Measurements from ENCODE around the gene NTM.

Gene NTM

GRCh38 chr11:132256528-132257279 lies 886.3 kb downstream of the NTM start:
- DNase-seq: no peak

GRCh38 chr11:132257871-132258270 lies 887.5 kb downstream of the NTM start:
- no peak for DNase-seq

DNA sequence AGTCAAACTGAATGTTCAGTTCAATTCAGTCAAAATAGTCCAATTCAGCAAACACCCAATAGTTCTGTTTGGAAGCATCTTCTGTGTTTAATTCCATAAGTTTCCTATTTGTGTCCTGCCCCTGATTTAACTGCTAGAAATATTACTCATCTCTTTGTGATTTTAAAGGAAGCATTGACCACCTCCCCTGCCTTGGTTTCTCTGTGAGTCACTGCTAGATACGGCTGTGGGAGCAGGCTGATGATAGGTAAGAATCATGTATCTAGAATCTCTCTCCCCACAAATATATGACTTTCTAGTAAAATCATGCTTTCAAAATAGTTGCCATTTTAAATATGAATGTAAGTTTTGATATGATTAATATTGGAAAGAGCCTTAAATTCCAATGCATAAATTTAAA lies 888.5 kb downstream of the NTM start:
- no peak for DNase-seq

DNA sequence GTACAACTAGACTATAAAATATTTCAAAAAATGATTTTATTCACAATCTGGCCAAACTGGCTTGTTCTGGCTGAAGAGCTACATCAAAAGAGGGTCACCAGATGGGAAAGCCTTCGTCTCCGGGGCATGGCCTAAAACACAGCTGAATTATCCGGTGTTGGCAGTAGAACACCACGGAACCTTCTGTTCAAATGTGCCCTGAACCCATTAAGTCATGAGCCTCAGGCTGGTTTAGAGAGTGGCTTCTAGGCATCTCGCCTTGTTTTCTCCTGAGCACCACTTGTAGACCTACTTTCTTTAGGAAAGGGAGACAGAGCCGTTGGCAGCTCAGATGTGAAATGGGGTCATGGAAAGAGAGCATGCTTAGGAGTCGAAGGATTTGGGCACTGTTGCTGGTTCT lies 890.2 kb downstream of the NTM start:
- DNase-seq: no peak

DNA sequence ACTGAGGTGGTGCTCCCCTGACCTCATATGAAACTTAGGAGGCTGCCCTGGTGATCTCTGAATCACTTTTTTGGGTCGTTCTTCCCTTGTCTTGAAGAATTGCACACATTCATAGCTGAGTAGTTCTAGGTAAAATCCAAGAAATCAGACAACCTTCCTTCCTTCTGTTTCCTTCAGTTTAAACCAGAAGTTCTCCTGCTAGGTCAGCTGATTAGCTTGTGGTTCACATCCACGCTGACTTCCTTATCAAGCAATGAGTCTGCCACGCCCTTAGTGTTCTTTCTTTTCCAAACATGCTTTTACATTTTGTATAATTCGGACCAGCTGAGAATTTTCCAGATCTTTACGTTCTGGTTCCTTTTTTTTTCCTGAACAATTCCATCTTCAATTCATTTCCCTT lies 892.8 kb downstream of the NTM start:
- no peak for DNase-seq

DNA sequence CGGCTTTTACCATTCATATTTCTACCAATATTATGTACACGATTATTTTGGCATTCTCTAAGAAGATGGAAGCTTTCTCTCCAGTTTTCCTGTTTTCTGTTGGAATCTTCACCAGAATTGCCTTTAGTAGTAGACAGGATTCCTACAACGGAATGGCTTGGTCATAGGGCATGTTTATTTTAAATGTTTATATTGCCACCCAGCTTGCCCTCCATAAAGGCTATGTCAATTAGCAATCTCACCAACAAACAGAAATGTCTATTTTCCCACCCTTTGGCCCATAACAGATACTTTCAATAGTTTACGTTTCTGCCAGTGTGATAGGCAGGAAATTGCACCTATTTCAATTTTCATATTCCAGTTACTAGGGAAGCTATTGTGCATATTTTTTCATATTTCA lies 893.5 kb downstream of the NTM start:
- no peak for DNase-seq

GRCh38 chr11:132264616-132265015 lies 894.2 kb downstream of the NTM start:
- DNase-seq: no peak

GRCh38 chr11:132278801-132279574 lies 908.6 kb downstream of the NTM start:
- DNase-seq: no peak

DNA sequence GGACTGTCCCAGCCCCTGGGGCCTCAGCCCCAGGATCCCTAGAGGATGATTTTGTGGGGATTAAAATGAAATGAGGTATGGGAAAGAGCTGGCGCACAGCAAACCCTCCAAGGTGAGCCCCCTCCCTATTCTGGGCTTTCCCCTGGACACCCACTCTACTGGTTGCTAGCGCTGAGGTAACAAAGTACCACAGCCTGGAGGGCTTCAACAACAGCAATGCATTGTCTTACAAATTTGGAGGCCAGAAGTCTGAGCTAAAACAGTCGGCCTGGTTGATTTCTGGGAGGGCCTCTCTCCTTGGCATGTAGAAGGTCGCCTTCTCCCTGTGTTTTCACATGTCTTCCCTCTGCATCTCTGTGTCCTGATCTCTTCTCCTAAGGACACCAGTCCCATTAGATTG lies 913.6 kb downstream of the NTM start:
- DNase-seq: no peak

GRCh38 chr11:132284611-132285010 lies 914.2 kb downstream of the NTM start:
- no peak for DNase-seq

DNA sequence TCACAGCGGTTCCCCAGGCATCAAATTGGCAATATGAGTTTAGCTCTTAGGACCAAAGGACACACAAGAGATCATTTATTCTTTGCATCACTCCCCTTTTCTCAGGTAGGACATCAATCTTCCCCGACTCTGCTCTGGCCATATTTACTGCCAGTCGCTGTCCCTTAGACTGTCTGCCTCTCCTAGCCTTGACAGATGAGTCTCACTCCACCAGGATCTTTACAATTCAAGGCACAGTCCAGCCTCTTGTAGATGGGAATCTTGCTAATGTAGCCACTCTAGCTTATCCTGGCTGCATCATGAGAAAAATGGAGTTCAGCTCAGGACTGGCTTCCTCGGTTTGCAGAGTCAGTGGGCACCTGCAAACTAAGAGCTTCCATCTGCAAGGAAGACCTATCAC lies 915.2 kb downstream of the NTM start:
- DNase-seq: no peak

DNA sequence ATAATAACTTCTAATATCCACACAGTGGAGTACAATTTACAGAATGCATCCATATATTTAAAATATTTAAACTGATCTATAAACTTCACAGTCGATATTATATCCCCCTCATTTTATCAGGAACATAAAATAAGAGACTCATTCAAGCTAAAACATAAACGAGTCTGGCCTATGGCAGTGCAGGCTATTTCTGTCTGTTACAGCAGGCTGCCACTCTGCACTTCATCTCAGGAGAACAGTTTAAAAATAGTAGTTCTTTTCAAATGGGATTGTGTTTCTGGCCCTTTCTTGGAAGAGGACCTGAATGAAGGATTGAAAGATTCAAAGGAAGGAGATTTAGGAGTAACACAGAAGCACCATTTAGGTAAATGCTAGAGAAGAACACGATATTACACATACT lies 915.7 kb downstream of the NTM start:
- DNase-seq: no peak

DNA sequence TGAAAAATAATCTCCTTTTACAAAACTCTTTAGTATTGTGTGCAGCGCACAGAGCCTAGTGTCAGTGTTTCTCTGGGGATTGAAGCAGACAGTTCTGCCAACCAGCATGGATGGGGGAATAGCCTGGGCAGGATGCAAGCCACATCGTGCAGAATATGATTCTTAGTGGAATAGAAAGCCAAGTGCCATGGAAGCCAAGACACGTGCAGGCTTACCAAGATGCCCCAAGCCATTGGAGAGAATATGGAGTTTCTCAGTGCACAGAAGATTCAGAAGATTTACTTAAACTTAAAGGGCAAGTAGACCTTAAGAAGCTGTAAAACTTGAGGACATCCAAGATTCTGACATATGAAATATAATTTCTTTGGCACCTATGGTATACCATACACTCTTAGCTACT lies 917.6 kb downstream of the NTM start:
- DNase-seq: no peak

- no peak for DNase-seq
Measured at GRCh38 chr11:132289590-132290256, 919.3 kb downstream of the NTM start.

DNA sequence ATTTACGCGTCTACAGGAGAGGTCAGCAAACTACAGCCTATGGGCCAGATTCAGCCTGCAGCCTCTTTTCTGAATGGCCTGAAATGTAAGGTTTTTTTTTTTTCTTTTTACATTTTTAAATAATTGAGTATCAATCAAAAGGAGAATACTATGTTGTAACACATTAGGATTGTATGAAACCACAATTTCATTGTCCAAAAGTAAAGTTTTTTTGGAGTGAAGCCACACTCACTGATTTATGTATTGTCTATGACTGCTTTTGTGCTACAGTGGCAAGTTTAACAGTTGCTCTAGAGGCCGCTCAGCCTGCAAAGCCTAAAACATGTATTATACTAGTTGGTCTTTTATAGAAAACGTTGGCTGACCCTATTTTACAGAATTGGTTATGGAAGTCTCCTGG lies 923.2 kb downstream of the NTM start:
- no peak for DNase-seq

DNA sequence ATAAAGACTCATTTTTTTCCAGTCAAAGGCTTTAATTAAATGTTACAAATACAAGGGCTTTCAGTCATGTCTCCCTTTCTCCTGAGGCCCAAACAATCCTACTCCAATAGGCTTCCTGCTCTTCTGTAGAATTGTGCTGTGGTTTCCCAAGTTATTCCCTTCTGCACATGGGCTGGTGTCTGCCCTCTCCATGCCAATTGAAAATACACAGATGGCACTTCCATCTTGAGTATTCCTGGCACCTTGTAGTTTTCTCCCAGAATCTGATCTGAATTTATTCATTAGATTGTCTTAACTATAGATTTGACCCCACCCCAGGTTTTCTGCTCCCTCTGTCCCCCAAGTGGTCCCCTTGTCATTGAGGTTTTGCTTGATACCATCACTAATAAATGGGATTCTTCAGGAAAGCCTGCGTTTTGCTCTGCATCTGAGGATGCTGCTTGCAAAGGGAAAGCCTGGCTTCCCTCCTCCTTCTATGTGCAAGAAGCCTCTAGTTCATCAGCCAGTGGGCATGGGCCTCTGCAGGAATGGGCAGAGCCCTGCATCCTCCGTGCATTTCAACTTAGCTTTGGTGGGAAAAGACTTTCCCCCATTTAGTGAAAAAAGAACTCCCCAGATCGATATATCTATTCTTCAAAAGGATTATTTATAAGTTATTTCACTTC lies 926.7 kb downstream of the NTM start:
- DNase-seq: no peak

DNA sequence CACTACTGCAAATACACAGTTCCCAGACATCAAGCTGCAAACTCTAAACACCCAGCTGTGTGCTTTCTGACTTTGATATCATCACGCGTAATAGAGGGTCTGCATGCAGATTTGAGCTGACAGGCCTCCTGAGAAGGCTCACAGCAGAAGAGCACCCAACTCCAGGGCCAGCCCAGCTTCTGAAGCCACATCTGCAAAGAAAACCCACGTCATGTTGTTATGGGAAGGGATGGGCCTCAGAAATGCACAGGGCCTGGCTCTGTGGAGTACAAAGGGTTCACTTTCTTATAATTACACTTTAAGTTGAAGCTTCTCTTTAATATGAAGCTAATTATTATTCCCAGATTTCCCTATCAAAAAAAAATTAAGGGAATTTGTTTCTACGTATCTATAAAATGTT lies 927.9 kb downstream of the NTM start:
- no peak for DNase-seq

- DNase-seq: no peak
Measured at GRCh38 chr11:132300283-132300682, 929.9 kb downstream of the NTM start.

- no peak for DNase-seq
Measured at GRCh38 chr11:132301465-132301864, 931.0 kb downstream of the NTM start.

DNA sequence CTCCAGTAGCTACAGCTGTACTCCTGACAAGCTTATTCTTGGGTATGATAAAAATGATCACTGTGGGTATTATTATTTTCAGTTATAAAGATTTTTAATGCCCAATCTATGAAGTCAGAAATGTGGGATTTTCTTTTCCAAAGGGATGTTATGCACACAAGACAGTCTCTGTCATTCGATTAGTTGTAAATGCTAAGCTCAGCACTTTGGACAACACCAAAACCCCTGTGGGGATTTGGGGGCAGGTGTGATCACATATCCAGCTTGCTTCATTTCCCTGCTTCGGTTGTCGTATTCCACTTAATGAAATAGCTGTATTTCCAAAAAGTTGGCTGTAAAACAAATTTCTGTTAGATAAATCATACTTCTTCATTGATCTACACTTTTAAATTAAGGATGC lies 931.5 kb downstream of the NTM start:
- DNase-seq: no peak

DNA sequence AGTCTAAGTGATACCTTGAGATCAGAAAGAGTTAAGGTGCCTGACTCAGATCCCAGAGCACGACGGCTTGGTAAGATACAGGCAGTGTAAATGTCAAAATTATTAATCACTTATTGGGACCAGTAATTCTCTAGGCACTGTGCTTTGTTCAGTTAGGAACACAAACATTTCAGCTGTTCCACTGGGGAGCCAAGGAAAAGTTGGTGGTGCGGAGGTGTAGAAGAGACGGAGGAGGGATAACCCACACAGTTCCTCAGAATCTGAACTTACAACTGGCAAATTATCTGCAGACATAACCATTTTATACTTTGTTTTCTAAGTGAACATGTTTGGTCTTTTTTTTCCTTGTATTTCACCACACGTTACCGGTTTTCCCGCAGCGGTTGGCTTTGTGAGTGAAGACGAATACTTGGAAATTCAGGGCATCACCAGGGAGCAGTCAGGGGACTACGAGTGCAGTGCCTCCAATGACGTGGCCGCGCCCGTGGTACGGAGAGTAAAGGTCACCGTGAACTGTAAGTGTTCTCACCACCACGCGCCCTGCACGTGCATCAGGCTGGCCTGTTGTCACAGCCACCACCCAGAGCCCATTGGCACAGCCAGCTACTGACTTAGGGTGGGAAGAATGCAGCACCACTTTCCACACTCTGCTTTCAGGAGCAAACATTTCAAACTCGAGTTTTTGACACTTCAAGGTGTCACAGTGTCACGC lies 937.0 kb downstream of the NTM start:
- no peak for DNase-seq

All from GF-D8 (cell line).